ENCODE measurements around the gene USP54. TPM values are rescaled to one million over a fixed set of nuclear protein-coding genes. Genes with fewer than 3 reads are reported as not detected.

USP54 gene
- total and polyA plus RNA-seq, 2 of the 13 experiments (the other 11 are each of a cell fraction or from before 2014, with no cell fraction given): 18.1 to 25.0 TPM

- no peak overlapping the region for H3K4me2 ChIP-seq (ENCODE audit: low read depth, low read length)
- no peak for FAIRE-seq
- ATAC-seq: no peak
- H3K27me3 ChIP-seq (ENCODE audit: control insufficient read depth in 1 of 2, insufficient read depth in 2 of 2, low read length in 2 of 2): no peaks in the 10 kb centered on the region
- POLR2A ChIA-PET: no interaction called here
- no peak overlapping the region for H3K9ac ChIP-seq (ENCODE audit: insufficient read depth, low read depth, low read length)
- BruUV-seq (replicated peaks): no TSS peak
- intact Hi-C loops (cut with micrococcal nuclease; ENCODE audit: unreplicated experiment): no loop called here
- H3K4me1 ChIP-seq (ENCODE audit: insufficient read depth, low read length): peaks cover 7% of the 10 kb centered on the region; the same call in 1 of the 2 replicates
- no peaks in the 10 kb centered on the region for H4K20me1 ChIP-seq (ENCODE audit: insufficient read depth, low read length)
- no peak overlapping the region for H3K4me3 ChIP-seq (replicated peaks in 1 of 3; ENCODE audit: insufficient read depth in 1 of 3, low read depth in 2 of 3, low read length in 3 of 3)
- in situ Hi-C loops (cut with HindIII; ENCODE audit: extremely low pct_ligation_motif_present, low pct_unique_long_range_greater_than_20kb): no loop called here
- H2AFZ ChIP-seq (ENCODE audit: low read length): no peak overlapping the region
- H3K36me3 ChIP-seq (replicated peaks in 1 of 2; ENCODE audit: control insufficient read depth in 1 of 2, insufficient read depth in 2 of 2, low read length in 2 of 2): no peaks in the 10 kb centered on the region
- H3K79me2 ChIP-seq (ENCODE audit: insufficient read depth, low read length): no peaks in the 10 kb centered on the region
- no peak for DNase-seq (ENCODE audit: low spot score)
- CTCF ChIA-PET (ENCODE audit: low intra/inter-chr PET ratio, low total read pairs): no interaction called here
- H3K27ac ChIP-seq (ENCODE audit: extremely low read length, insufficient read depth, low read length): no peak overlapping the region
- WGBS (ENCODE audit: low lambda C conversion rate): 96% methylated on average over 2 of the region's 2 CpGs
- no peaks in the 10 kb centered on the region for H3K9me3 ChIP-seq (ENCODE audit: low read length)
- TF ChIP-seq TRIM22 (IDR thresholded peaks at IDR 0.05) (no peak), ZNF766 (CRISPR knock-in tag; IDR thresholded peaks at IDR 0.05; ENCODE audit: borderline replicate concordance) (no peak), PHF8 (CRISPR knock-in tag; IDR thresholded peaks at IDR 0.05) (no peak), PATZ1 (CRISPR knock-in tag; IDR thresholded peaks at IDR 0.05) (no peak), CERS6 (CRISPR knock-in tag; IDR thresholded peaks at IDR 0.05) (no peak), HNF4A (CRISPR knock-in tag; IDR thresholded peaks at IDR 0.05) (no peak), ZBTB20 (CRISPR knock-in tag; IDR thresholded peaks at IDR 0.05; ENCODE audit: borderline replicate concordance, low read depth) (no peak), EED (CRISPR knock-in tag; IDR thresholded peaks at IDR 0.05) (no peak), ZNF570 (CRISPR knock-in tag; IDR thresholded peaks at IDR 0.05; ENCODE audit: borderline replicate concordance) (no peak), ZNF576 (CRISPR knock-in tag; IDR thresholded peaks at IDR 0.05) (no peak), ZNF704 (CRISPR knock-in tag; IDR thresholded peaks at IDR 0.05; ENCODE audit: borderline replicate concordance) (no peak), ZNF326 (CRISPR knock-in tag; IDR thresholded peaks at IDR 0.05; ENCODE audit: borderline replicate concordance) (no peak), PCBP2 (optimal IDR thresholded peaks at IDR 0.05; ENCODE audit: low read depth, low read length, poor library complexity, severe bottlenecking) (no peak), ZNF792 (CRISPR knock-in tag; IDR thresholded peaks at IDR 0.05) (no peak), ZFP90 (CRISPR knock-in tag; IDR thresholded peaks at IDR 0.05; ENCODE audit: borderline replicate concordance) (no peak)
Measured at GRCh38 chr10:73556855-73557254, 34.3 kb downstream of the USP54 start.
